Hair follicular keratinocyte (primary cell): ENCODE measurements around the gene ATRAID. TPM values are rescaled to one million over a fixed set of nuclear protein-coding genes. Genes with fewer than 3 reads are reported as not detected.

ENCODE experiments used
- total RNA-seq: library from RNA; depleted of rRNA; stranded (reverse); fragments of >200 nt; gene quantifications from 2 replicates; pipeline ENCODE4 v1.2.3, GENCODE V29; 2015

ATRAID gene, protein sequence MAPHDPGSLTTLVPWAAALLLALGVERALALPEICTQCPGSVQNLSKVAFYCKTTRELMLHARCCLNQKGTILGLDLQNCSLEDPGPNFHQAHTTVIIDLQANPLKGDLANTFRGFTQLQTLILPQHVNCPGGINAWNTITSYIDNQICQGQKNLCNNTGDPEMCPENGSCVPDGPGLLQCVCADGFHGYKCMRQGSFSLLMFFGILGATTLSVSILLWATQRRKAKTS
- total RNA-seq: 159 and 171 TPM in 2 replicates

DNA sequence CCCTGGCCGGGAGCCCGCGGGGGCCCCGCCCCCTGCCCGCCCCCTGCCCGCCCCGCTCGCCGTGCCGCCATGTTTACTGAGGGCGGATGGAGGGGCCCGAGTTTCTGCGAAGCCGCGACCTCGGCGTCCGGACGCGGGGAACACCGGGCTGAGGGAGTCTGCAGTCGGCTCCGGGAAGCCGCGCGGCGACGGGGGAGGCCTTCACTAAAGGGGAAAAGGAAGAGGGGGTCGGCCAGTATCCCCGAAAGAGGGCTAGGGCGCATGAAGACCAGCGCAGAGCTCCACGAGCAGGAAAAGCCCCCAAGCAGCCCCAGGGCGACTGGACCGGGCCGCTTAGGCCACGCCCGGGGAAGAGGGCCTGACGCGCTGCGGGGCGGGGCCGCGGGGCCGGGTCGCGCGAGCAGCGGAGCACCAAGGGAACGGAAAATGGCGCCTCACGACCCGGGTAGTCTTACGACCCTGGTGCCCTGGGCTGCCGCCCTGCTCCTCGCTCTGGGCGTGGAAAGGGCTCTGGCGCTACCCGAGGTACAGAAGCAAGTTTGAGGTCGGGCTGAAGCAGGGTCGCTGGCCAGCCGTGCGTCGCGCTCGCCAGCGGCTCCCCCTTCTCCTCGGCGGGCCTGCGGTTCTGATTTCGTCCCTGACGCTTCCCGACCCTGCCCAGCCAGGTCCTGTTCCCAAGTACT lies at the start of gene ATRAID, which contains the start of gene SLC5A6:
TSS of gene ATRAID (plus strand) at position 99 of the 683 bp plus-strand sequence. CDS start at position 427, 328 bp downstream.
TSS of gene SLC5A6 (minus strand) at position 326 of the 683 bp plus-strand sequence. CDS start 4,618 bp downstream, outside the sequence.

DNA sequence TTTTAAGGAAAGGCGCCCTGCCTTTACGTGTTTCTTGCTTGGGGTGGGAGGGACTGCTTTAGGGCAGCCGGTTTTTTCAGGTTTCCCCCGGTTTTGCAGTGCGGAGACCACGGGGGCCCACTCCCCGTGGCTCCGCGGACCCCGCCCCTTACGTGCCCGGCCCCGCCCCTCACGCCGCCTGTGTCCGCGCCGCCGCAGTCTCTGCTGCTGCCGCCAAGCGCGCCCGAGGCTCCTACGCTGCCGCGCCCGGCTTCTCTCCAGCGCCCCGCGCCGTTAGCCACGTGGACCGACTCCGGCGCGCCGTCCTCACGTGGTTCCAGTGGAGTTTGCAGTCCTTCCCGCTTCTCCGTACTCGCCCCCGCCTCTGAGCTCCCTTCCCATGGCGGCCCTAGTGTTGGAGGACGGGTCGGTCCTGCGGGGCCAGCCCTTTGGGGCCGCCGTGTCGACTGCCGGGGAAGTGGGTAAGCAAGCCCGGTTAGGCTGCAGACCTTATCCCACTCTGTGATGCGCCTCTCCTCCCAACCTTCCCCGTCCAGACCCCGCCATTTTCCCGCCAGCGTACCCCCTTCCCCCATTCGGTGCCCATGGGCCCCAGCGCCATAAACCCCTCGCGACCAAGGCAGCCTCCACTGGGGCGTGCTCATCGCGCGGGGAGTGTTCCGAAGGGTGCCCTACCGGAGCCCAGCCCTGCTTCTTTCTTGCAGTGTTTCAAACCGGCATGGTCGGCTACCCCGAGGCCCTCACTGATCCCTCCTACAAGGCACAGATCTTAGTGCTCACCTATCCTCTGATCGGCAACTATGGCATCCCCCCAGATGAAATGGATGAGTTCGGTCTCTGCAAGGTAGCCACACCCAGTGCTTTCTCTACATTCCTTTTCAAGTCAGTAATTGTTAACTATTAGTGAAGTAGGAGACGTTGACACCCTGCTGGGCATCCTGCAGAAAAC lies 5.6 kb downstream of the ATRAID start, which contains the start of gene CAD:
TSS of gene CAD (plus strand) at position 197 of the 949 bp plus-strand sequence. CDS start at position 380, 183 bp downstream.

DNA sequence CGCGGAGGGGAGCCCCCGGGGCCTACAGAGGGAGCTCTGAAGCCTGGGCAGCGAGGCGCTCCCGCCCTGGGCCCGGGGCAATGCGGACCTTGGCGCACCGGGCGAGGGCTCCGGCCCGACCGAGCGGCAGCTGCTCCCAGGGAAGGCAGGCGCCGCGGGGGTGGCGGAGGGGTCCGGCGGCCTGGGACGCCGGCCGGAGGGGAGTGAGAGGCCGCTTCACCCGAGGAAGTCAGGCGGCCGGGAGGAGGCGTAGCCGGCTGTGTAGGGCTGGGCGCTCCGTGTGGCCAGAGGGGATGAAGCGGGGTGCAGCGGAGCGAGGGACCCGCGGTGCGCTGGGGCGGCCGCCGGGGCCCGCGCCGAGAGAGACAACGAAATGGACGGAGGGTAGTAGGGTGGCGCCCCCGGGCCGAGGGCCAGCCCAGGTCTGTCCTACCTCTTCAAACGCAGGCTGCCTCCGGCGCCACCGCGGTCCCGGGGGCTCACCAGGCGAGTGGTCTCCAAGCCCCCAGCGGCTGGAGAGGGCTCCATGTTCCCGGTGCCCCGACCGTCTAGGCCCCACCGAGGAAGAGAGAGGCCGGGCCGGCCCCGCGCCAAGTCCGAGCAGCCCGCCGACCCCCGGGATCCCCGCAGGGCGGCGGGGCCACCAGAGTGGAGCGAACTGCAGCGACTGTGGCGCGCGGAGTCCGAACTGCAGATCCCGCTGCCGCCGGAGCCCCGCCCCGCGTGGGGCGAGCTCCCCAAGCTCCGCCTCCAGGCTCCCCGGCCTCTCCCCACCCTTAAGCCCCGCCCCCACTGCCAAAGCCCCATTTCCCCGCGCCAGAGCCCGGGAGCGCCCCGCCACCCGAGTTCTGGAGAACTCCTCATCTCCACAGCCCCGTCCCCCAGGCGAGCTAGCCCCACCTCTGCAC lies 50.8 kb downstream of the ATRAID start, which contains the start of gene SLC30A3:
TSS of gene SLC30A3 (minus strand) at position 669 of the 908 bp plus-strand sequence. CDS start at position 528, 141 bp downstream.

Other genes with a start within 250 kb of the ATRAID start
- 2.6 and 6.9 TPM in 2 replicates for gene MAPRE3, start 241.4 kb upstream of the ATRAID start, total RNA-seq
- gene TMEM214, start 179.1 kb upstream of the ATRAID start, total RNA-seq: 24.7 and 27.8 TPM in 2 replicates
- gene AGBL5, start 160.4 kb upstream of the ATRAID start, total RNA-seq: 21.5 and 27.2 TPM in 2 replicates
- 323 and 466 TPM in 2 replicates for gene OST4, start 140.4 kb upstream of the ATRAID start, total RNA-seq
- 4.0 and 4.5 TPM in 2 replicates for gene EMILIN1, start 133.4 kb upstream of the ATRAID start, total RNA-seq
- gene KHK, start 125.3 kb upstream of the ATRAID start, total RNA-seq: 0.47 and 1.7 TPM in 2 replicates
- 1.1 and 2.7 TPM in 2 replicates for gene CGREF1, start 92.9 kb upstream of the ATRAID start, total RNA-seq
- gene ABHD1, start 88.2 kb upstream of the ATRAID start, total RNA-seq: not detected in 2 replicates
- gene PREB, start 77.4 kb upstream of the ATRAID start, total RNA-seq: 69.1 and 81.2 TPM in 2 replicates
- not detected in 2 replicates for gene PRR30, start 72.6 kb upstream of the ATRAID start, total RNA-seq
- gene TCF23, start 63.0 kb upstream of the ATRAID start, total RNA-seq: 0.04 TPM in 1 of 2 replicates, not detected in the other
- gene SLC5A6, start 227 bp downstream of the ATRAID start, total RNA-seq: 21.2 and 49.7 TPM in 2 replicates
- 33.9 and 59.3 TPM in 2 replicates for gene CAD, start 5.3 kb downstream of the ATRAID start, total RNA-seq
- not detected in 2 replicates for gene SLC30A3, start 51.0 kb downstream of the ATRAID start, total RNA-seq
- gene DNAJC5G, start 63.4 kb downstream of the ATRAID start, total RNA-seq: not detected in 2 replicates
- gene TRIM54, start 70.4 kb downstream of the ATRAID start, total RNA-seq: not detected in 2 replicates
- 0.23 and 2.1 TPM in 2 replicates for gene UCN, start 96.4 kb downstream of the ATRAID start, total RNA-seq
- gene MPV17, start 111.1 kb downstream of the ATRAID start, total RNA-seq: 96.3 and 110 TPM in 2 replicates
- 34.4 and 42.2 TPM in 2 replicates for gene GTF3C2, start 144.7 kb downstream of the ATRAID start, total RNA-seq
- 22.7 and 35.1 TPM in 2 replicates for gene EIF2B4, start 158.3 kb downstream of the ATRAID start, total RNA-seq
- gene SNX17, start 158.6 kb downstream of the ATRAID start, total RNA-seq: 98.4 and 103 TPM in 2 replicates
- gene ZNF513, start 168.7 kb downstream of the ATRAID start, total RNA-seq: 9.4 and 15.5 TPM in 2 replicates
- 100 and 162 TPM in 2 replicates for gene PPM1G, start 197.6 kb downstream of the ATRAID start, total RNA-seq
- gene NRBP1, start 216.6 kb downstream of the ATRAID start, total RNA-seq: 63.0 and 80.8 TPM in 2 replicates
- gene KRTCAP3, start 230.3 kb downstream of the ATRAID start, total RNA-seq: 29.4 and 52.9 TPM in 2 replicates